HG03045 (cell line): ENCODE data around the gene CCDC186.
"Not testable (repeated sequence)": the region's sequence is repeated elsewhere in the genome, so short reads cannot be mapped to it uniquely, and the experiment has no call there.

ENCODE experiments used
- ATAC-seq: cut with Tn5 transposase; IDR thresholded peaks from one replicate; pipeline ENCODE4 v1.9.1; 2021; ENCODE audit warnings: mild to moderate bottlenecking, moderate library complexity; ENCODE audit not compliant: unreplicated experiment

CCDC186 gene

GRCh38 chr10:114174695-114175188, 739 bp upstream of the CCDC186 start:
- peak; percentile 16 for ATAC-seq

GRCh38 chr10:114173603-114173920, 441 bp downstream of the CCDC186 start:
- ATAC-seq, result peak; percentile 3

- ATAC-seq, result no peak
Measured at GRCh38 chr10:114172776-114173602, 1.0 kb downstream of the CCDC186 start.

GRCh38 chr10:114172216-114172615, 1.8 kb downstream of the CCDC186 start:
- ATAC-seq, result no peak

- no peak for ATAC-seq
Measured at GRCh38 chr10:114168450-114169009, 5.5 kb downstream of the CCDC186 start.

- no peak for ATAC-seq
Measured at GRCh38 chr10:114167985-114168384, 6.0 kb downstream of the CCDC186 start.

- ATAC-seq, result no peak
Measured at GRCh38 chr10:114166494-114166893, 7.5 kb downstream of the CCDC186 start.

GRCh38 chr10:114166043-114166442, 8.0 kb downstream of the CCDC186 start:
- no peak for ATAC-seq

- no peak for ATAC-seq
Measured at GRCh38 chr10:114163062-114163461, 10.9 kb downstream of the CCDC186 start.

GRCh38 chr10:114157912-114158311, 16.1 kb downstream of the CCDC186 start:
- no peak for ATAC-seq

- ATAC-seq, result no peak
Measured at GRCh38 chr10:114151892-114152291, 22.1 kb downstream of the CCDC186 start.

GRCh38 chr10:114151486-114151885, 22.5 kb downstream of the CCDC186 start:
- no peak for ATAC-seq

GRCh38 chr10:114149476-114149875, 24.5 kb downstream of the CCDC186 start:
- not testable (repeated sequence) for ATAC-seq

GRCh38 chr10:114143160-114143559, 30.8 kb downstream of the CCDC186 start:
- ATAC-seq, result no peak

- ATAC-seq, result no peak
Measured at GRCh38 chr10:114142018-114142417, 32.0 kb downstream of the CCDC186 start.

GRCh38 chr10:114140827-114141226, 33.2 kb downstream of the CCDC186 start:
- not testable (repeated sequence) for ATAC-seq

GRCh38 chr10:114140036-114140435, 34.0 kb downstream of the CCDC186 start:
- no peak for ATAC-seq

GRCh38 chr10:114138581-114138980, 35.4 kb downstream of the CCDC186 start:
- no peak for ATAC-seq

GRCh38 chr10:114135476-114135875, 38.5 kb downstream of the CCDC186 start:
- ATAC-seq, result no peak

GRCh38 chr10:114131094-114131493, 42.9 kb downstream of the CCDC186 start:
- peak; percentile 55 for ATAC-seq

- ATAC-seq, result no peak
Measured at GRCh38 chr10:114121031-114121430, 53.0 kb downstream of the CCDC186 start.

- ATAC-seq, result no peak
Measured at GRCh38 chr10:114118514-114118913, 55.5 kb downstream of the CCDC186 start.
